Activated CD4-positive, alpha-beta T cell treated with anti-CD3 and anti-CD28 coated beads, Interleukin-2, amount 10 ng/mL, durations not matched to agents 24 days and 14 days (primary cell): Measurements from ENCODE around the gene ATP9B. TPM values are rescaled to one million over a fixed set of nuclear protein-coding genes. Genes with fewer than 3 reads are reported as not detected.

Experiments
- DNase-seq: peaks from one replicate; pipeline ENCODE4 v3.0.0; 2022
- H3K27ac Mint-ChIP-seq: one replicate; pipeline ENCODE4 v1.8.0; 2022; ENCODE audit warnings: mild to moderate bottlenecking, mixed read lengths
- H3K27me3 Mint-ChIP-seq: one replicate; pipeline ENCODE4 v1.8.0; 2022; ENCODE audit warnings: mixed read lengths
- H3K36me3 Mint-ChIP-seq: one replicate; pipeline ENCODE4 v1.8.0; 2022; ENCODE audit warnings: low read depth, mild to moderate bottlenecking, mixed read lengths
- H3K4me1 Mint-ChIP-seq: one replicate; pipeline ENCODE4 v1.8.0; 2021; ENCODE audit warnings: mixed read lengths
- H3K4me3 Mint-ChIP-seq: one replicate; pipeline ENCODE4 v1.8.0; 2022; ENCODE audit warnings: mild to moderate bottlenecking, moderate library complexity, mixed read lengths
- H3K9me3 Mint-ChIP-seq: one replicate; pipeline ENCODE4 v1.8.0; 2021; ENCODE audit warnings: mixed read lengths
- intact Hi-C: fragments of 100-400 bp; cut with micrococcal nuclease; formaldehyde crosslinking; loops from one replicate; pipeline ENCODE4 v1.15.1; 2023
- total RNA-seq: library from RNA; stranded (reverse); gene quantifications from 2 replicates; pipeline ENCODE4 v1.2.3, GENCODE V29; 2022

ATP9B gene
- total RNA-seq, 1 donor from 2014 or later = 30.3 TPM

DNA sequence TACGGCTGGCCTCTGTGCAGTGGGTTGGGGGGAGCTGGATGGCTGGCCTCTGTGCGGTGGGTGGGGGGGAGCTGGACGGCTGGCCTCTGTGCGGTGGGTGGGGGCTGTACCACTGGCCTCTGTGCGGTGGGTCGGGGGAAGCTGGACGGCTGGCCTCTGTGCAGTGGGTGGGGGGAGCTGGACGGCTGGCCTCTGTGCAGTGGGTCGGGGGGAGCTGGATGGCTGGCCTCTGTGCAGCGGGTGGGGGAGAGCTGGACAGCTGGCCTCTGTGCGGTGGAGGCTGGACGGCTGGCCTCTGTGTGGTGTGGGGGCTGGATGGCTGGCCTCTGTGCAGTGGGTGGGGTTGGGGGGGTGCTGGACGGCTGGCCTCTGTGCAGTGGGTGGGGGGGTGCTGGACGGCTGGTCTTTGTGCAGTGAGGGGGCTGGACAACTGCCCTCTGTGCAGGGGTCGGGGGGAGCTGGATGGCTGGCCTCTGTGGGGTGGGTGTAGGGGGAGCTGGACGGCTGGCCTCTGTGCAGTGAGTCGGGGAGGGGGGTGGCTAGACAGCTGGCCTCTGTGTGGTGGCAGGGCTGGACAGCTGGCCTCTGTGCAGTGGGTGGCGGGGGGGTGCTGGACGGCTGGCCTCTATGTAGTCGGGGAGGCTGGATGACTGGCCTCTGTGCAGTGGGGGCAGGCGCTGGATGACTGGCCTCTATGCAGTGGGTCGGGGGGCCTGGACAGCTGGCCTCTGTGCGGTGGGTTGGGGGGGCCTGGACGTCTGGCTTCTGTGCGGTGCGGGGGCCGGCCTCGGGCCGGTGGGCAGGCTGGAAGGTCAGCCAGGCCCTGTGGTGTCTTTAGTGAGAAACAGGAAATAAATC, 358.4 kb downstream of the ATP9B start:
- intact Hi-C loops = no loop called here
- DNase-seq = no peak
- Mint-ChIP-seq H3K36me3 (peaks cover 29% of the 10 kb centered on the region), H3K27me3 (no peaks in the 10 kb centered on the region), H3K4me1 (peaks cover 18% of the 10 kb centered on the region), H3K27ac (no peak overlapping the region), H3K4me3 (no peak overlapping the region), H3K9me3 (no peaks in the 10 kb centered on the region)

Other genes with a start within 250 kb of the ATP9B start
- gene SALL3, start 89.6 kb upstream of the ATP9B start, total RNA-seq = not detected in 2 replicates